GM12873 (cell line): ENCODE data around the gene GLRX.

Experiments used
- TF ChIP-seq, protein P1 (sequence below): IDR thresholded peaks from 2 replicates; pipeline ENCODE4 v1.5.1; 2012; ENCODE audit warnings: low read depth, mild to moderate bottlenecking, moderate library complexity, low read length, control low read depth; ENCODE audit not compliant: insufficient read depth; ENCODE audit errors: missing control alignments

GLRX gene

DNA sequence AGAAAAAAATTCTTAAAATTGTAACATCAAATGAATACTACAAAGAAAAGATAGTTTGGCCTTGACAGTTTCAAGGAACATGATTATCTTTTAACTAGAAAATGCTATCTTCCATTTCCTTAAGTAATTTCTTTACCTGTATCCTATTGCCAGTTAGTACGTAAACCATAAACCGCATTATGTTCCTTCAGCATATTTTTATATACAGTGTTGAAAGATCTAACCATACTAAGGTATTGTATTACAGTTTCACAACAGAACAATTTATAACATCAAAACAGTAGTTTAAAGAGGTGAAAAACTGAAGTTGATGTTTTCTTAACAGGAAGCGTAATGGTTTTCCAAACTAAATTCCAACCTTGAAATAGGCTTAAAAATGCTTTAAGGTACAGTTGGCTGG lies 45.1 kb downstream of the GLRX start:
- TF ChIP-seq, protein P1, sequence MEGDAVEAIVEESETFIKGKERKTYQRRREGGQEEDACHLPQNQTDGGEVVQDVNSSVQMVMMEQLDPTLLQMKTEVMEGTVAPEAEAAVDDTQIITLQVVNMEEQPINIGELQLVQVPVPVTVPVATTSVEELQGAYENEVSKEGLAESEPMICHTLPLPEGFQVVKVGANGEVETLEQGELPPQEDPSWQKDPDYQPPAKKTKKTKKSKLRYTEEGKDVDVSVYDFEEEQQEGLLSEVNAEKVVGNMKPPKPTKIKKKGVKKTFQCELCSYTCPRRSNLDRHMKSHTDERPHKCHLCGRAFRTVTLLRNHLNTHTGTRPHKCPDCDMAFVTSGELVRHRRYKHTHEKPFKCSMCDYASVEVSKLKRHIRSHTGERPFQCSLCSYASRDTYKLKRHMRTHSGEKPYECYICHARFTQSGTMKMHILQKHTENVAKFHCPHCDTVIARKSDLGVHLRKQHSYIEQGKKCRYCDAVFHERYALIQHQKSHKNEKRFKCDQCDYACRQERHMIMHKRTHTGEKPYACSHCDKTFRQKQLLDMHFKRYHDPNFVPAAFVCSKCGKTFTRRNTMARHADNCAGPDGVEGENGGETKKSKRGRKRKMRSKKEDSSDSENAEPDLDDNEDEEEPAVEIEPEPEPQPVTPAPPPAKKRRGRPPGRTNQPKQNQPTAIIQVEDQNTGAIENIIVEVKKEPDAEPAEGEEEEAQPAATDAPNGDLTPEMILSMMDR: no peak

- TF ChIP-seq, protein P1: no peak
Observed at GRCh38 chr5:95773335-95774059, 49.0 kb downstream of the GLRX start.

DNA sequence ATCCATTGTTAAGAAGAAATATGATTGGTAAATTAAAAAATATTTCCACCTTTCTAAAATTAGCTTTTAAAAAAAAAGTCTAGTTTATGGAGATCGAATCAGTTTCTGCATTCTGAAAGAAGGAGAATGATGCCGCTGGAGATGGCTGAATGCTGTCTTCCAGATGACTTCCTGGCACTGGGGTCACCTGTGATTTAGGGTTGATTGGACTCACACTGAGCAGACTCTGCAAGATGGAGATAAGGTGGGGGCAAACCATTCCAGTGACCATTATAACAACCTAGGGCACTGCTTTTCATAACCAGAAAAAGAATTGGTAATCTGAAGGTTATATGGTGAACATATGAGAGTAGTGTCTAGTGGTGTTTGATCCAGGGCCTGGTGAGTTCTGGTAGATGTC lies 50.6 kb downstream of the GLRX start:
- TF ChIP-seq, protein P1: no peak

GRCh38 chr5:95770830-95771708 lies 51.5 kb downstream of the GLRX start:
- TF ChIP-seq, protein P1: no peak

DNA sequence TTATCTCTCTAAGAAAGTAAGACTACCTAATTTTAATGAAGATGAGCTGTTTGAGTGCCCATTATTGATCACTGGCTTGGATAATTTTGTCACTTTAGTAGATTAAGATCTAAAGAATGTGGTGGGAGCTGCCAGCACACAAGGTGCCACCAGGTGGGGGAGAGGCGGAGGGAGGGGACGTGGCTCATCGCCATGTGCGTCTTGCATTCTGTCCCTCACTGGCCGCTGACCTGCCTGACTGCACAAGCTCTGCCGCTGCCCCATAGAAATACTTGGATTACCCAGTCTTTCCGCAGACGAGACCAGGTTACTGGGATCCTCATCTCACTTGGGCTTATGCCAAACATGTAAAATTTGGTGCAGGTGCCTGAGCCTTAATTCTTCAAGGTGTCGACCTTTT lies 53.8 kb downstream of the GLRX start:
- TF ChIP-seq, protein P1: no peak

GRCh38 chr5:95763941-95764340 lies 58.6 kb downstream of the GLRX start:
- TF ChIP-seq, protein P1: no peak
